ENCODE data around the gene PTH2R. TPM values are rescaled to one million over a fixed set of nuclear protein-coding genes. Genes with fewer than 3 reads are reported as not detected.

Gene PTH2R
- polyA plus RNA-seq, 1 donor (not counting 4 experiments of a cell fraction or from before 2014, with no cell fraction given) = not detected

- dilution Hi-C loops (cut with MboI; ENCODE audit: extremely low pct_ligation_motif_present, low sequenced_read_pairs) = no loop called here
- Histone ChIP-seq H3K27me3 (ENCODE audit: control insufficient read depth, extremely low read depth, insufficient read depth, low read length) (no peaks in the 10 kb centered on the region), H3K4me2 (ENCODE audit: control insufficient read depth, extremely low read depth, insufficient read depth, low read depth, low read length) (no peak overlapping the region), H3K79me2 (ENCODE audit: control insufficient read depth, insufficient read depth, low read length) (no peaks in the 10 kb centered on the region), H3K9me3 (ENCODE audit: control insufficient read depth, low read depth, low read length) (no peaks in the 10 kb centered on the region), H3K4me3 (ENCODE audit: control insufficient read depth in 2 of 3, extremely low read depth in 1 of 3, insufficient read depth in 2 of 3, low read depth in 1 of 3, low read length in 3 of 3) (no peak overlapping the region), H3K27ac (ENCODE audit: control insufficient read depth, insufficient read depth, low read length) (no peak overlapping the region), H2AFZ (ENCODE audit: control insufficient read depth, low read length) (no peak overlapping the region), H3K9me1 (ENCODE audit: control insufficient read depth, extremely low read depth, insufficient read depth, low read length) (no peaks in the 10 kb centered on the region), H3K4me1 (ENCODE audit: control insufficient read depth, extremely low read depth, insufficient read depth, low read length) (no peaks in the 10 kb centered on the region), H3K9ac (ENCODE audit: control insufficient read depth, extremely low read depth, insufficient read depth, low read length) (no peak overlapping the region), H4K20me1 (ENCODE audit: control insufficient read depth, extremely low read depth, insufficient read depth, low read length) (no peaks in the 10 kb centered on the region), H3K36me3 (ENCODE audit: control insufficient read depth in 2 of 2, extremely low read depth in 1 of 2, insufficient read depth in 2 of 2, low read length in 2 of 2) (no peaks in the 10 kb centered on the region)
- TF ChIP-seq EZH2 (IDR thresholded peaks at IDR 0.05; ENCODE audit: low read length) (no peak), CTCF (optimal IDR thresholded peaks at IDR 0.05 in 1 of 3, IDR thresholded peaks at IDR 0.05 in 1 of 3, conservative IDR thresholded peaks at IDR 0.05 in 1 of 3; ENCODE audit: extremely low read depth in 1 of 3, insufficient read depth in 2 of 3, low read length in 3 of 3) (no peak)
- FAIRE-seq (no peak), DNase-seq (ENCODE audit: low read depth, low spot score) (no peak)
Measured at GRCh38 chr2:208541461-208541988, 134.9 kb downstream of the PTH2R start.

GRCh38 chr2:208541989-208542464 is 135.4 kb downstream of the PTH2R start:
- no peaks in the 10 kb centered on the region for H3K9me1 ChIP-seq (ENCODE audit: control insufficient read depth, extremely low read depth, insufficient read depth, low read length)
- H3K36me3 ChIP-seq (ENCODE audit: control insufficient read depth in 2 of 2, extremely low read depth in 1 of 2, insufficient read depth in 2 of 2, low read length in 2 of 2) = no peaks in the 10 kb centered on the region
- no peaks in the 10 kb centered on the region for H4K20me1 ChIP-seq (ENCODE audit: control insufficient read depth, extremely low read depth, insufficient read depth, low read length)
- H3K79me2 ChIP-seq (ENCODE audit: control insufficient read depth, insufficient read depth, low read length) = no peaks in the 10 kb centered on the region
- DNase-seq (ENCODE audit: low read depth, low spot score) (no peak), FAIRE-seq (no peak)
- H3K27me3 ChIP-seq (ENCODE audit: control insufficient read depth, extremely low read depth, insufficient read depth, low read length) = no peaks in the 10 kb centered on the region
- no peak overlapping the region for H3K9ac ChIP-seq (ENCODE audit: control insufficient read depth, extremely low read depth, insufficient read depth, low read length)
- TF ChIP-seq EZH2 (IDR thresholded peaks at IDR 0.05; ENCODE audit: low read length) = no peak
- no peak for TF ChIP-seq CTCF (optimal IDR thresholded peaks at IDR 0.05 in 1 of 3, IDR thresholded peaks at IDR 0.05 in 1 of 3, conservative IDR thresholded peaks at IDR 0.05 in 1 of 3; ENCODE audit: extremely low read depth in 1 of 3, insufficient read depth in 2 of 3, low read length in 3 of 3)
- no peaks in the 10 kb centered on the region for H3K9me3 ChIP-seq (ENCODE audit: control insufficient read depth, low read depth, low read length)
- no peak overlapping the region for H3K4me2 ChIP-seq (ENCODE audit: control insufficient read depth, extremely low read depth, insufficient read depth, low read depth, low read length)
- no peak overlapping the region for H3K4me3 ChIP-seq (ENCODE audit: control insufficient read depth in 2 of 3, extremely low read depth in 1 of 3, insufficient read depth in 2 of 3, low read depth in 1 of 3, low read length in 3 of 3)
- no peak overlapping the region for H3K27ac ChIP-seq (ENCODE audit: control insufficient read depth, insufficient read depth, low read length)
- H2AFZ ChIP-seq (ENCODE audit: control insufficient read depth, low read length) = no peak overlapping the region
- no peaks in the 10 kb centered on the region for H3K4me1 ChIP-seq (ENCODE audit: control insufficient read depth, extremely low read depth, insufficient read depth, low read length)
- dilution Hi-C loops (cut with MboI; ENCODE audit: extremely low pct_ligation_motif_present, low sequenced_read_pairs) = no loop called here

Measured in keratinocyte (primary cell).